HG02763 (cell line): ENCODE results near the gene OR10H4.
"Not testable (repeated sequence)": the region's sequence is repeated elsewhere in the genome, so short reads cannot be mapped to it uniquely, and the experiment has no call there.

ENCODE experiments used
- ATAC-seq: cut with Tn5 transposase; IDR thresholded peaks from one replicate; pipeline ENCODE4 v1.9.1; 2021; ENCODE audit warnings: mild to moderate bottlenecking, moderate library complexity; ENCODE audit not compliant: unreplicated experiment

The OR10H4 gene

DNA sequence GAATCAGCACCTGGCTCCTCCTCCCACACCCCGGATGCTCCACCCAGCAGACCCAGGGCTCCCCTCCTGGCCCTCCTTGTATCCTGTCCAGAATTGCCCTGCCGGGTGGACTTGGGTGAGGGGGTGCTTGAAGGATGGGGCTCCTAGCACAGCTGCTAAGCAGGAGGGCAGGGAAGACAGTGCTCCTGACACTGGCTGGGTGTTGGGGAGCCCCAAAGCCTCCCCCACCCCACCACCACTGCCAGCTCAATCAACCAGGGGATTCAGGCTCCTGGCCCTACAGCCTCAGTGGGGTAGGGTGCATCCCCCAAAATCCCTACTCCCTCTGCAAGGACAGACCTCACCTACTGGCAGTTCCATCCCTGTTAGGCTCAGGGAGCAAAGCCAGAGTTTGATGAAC, 11.9 kb upstream of the OR10H4 start:
- ATAC-seq, result no peak

DNA sequence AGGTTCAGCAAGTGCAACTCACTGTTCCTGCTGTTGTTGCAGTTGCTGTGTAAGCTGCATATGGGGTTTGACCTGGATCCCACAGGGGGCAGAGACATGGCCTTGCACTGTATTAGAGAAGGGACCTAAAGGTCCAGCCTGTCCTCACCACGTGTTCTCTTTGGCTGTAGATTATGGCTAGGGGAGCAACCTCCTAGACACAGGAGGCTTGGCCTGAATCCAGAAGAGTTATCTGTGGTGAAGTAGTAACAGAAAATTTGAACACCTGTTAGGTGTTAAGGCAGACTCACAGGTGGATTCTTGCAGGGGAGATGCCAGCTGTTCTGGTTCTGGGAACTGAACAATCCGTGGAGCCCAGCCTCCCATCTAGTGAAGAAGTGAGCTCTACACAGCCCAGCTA, 11.0 kb upstream of the OR10H4 start:
- no peak for ATAC-seq

DNA sequence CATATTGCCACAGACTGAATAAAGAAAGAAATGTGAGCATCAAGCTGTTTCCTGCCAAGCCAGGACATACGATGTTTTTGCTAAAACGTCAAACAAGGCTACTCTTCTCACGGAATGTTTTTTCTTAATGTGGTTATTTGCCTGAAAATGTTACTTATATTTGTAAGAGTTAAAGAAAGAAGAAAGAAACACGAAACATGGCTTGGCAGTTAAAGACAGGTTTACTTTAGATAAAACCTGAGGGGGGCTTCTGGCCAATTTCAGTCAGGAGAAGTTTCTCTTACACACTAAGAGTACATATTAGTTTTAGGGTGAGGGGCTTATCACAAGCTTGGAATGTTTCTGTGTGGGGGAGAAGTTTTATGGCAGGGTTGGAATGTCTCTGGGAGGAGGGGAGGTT, 4.4 kb upstream of the OR10H4 start:
- ATAC-seq, result no peak

DNA sequence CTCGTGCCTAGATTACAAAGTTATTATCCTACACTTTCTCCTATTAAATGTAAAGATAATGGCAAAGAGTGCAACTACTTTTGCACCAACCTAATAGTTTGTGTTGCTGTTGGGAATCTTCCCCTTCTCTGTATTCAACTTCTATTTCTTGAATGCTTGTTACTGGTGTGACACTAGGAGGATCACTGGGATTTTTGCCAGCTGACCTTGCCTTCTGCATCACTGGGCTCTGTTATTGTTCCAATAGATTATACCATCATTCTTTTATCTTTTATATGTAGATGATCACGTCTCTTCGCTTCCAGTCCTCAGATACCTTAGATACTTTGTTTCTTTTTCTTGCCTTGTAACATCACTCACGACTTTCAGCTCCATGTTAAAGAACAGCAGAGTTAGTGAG, 3.5 kb upstream of the OR10H4 start:
- no peak for ATAC-seq

DNA sequence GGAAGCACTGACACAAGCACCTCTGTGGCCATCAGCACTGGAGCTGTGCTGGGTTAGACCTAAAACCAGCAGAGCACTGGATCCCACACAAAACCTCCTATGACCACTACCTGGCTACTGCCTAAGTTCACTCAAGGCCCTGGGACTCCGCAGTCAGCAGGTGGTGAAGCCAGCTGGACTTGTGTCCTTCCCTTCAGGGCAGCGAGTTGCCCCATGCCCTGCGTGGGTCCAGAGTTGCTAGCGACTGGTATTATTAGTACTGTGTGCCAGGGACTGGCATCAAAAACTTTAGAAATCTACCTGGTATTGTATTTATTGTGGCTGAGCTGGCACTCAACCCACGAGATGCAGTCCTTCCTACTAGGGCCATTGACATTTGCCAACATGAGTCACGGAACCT, 6.0 kb downstream of the OR10H4 start:
- no peak for ATAC-seq

DNA sequence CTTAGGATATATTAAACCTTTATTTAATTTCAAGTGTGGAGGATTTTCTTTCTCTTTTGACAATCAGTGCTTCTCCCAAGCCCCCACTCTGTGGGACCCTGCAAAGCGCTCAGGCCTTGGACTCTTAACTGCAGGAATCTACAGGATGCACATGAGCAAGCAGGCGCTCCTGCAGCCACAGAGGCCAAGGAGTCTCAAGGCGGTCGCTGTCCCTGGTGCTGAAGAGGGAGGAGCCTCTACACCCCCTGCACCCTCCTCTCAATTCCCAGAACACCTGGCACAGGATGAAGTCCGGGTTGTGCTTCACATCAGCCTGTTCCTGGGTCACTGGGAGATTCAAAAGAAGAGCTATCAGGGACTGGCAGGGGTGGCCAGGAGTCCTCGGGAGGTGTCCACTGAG, 13.5 kb downstream of the OR10H4 start:
- ATAC-seq, result no peak

DNA sequence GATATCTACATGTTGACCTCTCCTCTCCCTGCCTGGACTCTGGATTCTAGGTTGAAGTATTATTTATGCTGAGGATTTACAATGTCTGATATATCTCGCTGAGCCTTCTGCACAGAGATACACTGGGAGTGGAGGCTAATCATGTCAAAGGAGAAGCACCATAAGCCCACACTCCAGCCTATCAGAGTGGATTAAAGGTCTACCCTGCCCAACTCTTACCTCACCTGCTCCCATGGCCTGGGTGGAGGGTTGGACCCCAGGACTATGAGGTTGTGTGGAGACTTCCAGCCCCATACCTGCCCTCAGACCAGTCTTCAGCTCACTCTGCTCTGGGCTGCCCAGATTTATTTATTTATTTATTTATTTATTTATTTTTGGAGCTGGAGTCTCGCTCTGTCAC, 15.4 kb downstream of the OR10H4 start:
- no peak for ATAC-seq

DNA sequence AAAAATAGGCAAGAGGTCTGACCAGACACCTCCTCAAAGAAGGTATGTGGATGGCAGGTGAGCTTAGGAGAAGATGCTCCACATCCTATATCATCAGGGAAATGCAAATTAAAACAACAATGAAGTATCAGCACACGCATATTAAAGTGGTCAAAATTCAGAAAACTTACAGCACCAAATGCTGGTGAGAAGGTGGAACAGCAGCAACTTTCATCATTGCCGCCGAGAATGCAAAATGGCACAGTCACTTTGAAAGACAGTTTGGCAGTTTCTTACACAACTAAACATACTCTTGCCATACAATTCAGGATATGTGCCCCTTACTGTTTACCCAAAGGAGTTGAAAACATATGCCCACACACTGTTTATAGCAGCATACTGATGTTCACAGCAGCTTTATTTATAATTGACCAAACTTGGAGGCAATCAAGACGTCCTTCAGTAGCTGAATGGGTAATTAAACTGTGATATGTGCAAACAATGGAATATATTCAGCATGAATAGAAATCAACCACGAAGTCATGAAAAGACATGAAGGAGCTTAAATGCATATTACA, 22.5 kb downstream of the OR10H4 start:
- ATAC-seq, result no peak

DNA sequence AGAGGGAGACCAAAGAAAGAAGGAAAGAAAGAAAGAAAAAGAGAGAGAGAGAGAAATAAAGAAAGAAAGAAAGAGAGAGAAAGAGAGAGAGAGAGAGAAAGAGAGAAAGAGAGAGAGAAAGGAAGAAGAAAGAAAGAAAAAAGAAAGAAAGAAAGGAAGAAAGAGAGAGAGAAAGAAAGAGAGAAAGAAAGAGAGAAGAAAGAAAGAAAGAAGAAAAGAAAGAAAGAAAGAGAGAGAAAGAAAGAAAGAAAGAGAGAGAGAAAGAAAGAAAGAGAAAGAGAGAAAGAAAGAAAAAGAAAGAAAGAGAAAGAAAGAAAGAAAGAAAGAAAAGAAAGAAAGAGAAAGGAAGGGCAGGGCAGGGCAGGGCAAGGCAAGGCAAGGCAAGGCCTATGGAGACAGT, 23.2 kb downstream of the OR10H4 start:
- ATAC-seq, result not testable (repeated sequence)

DNA sequence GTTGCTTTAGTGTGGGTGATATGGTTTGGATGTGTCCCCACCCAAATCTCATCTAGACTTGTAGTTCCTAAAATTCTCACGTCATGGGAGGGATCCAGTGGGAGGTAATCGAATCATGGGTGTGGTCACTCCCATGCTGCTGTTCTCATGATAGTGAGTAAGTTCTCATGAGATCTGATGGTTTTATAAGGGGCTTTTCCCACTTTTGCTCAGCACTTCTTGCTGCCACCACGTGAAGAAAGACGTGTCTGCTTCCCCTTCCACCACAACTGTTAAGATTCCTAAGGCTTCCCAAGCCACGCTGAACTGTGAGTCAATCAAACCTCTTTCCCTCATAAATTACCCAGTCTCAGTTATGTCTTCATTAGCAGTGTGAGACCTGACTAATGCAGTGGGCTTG, 26.0 kb downstream of the OR10H4 start:
- ATAC-seq, result no peak

DNA sequence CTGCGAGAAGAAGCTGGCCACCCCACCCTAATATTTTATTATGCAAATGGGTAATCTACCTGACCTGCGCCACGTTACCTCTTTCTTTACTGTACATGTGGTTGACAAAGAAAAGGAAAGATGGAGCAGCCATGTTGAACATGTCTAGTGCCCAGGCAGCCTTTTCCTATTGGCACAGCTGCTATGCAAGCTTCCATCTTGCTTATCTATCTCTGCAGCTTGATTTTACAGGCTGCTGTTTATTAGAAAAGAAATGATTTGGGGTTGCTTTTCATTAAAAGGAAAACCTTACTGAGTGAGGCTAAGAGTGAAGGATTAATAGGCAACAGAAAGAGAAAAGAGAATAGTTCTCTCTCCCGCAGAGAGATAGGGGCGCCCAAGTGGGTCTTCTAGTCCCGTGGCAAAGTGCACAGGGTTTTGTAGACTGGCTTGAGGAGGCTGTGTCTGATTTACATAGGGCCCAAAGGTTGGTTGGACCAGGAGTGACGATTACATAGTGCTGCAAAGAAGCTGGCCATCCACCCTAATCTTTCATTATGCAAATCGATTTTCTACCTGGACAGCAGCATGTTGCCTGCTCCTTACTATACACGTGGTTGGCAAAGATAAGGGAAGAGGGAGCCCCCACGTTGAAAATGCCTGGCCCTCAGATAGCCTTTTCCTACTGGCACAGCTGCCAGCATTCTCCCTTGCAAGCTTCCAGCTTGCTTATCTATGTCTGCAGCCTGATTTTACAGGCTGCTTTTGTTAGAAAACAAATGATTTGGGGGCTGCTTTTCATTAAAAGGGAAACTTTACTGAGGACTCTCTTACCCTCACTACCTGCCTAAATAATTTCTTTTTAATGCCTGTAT, 28.3 kb downstream of the OR10H4 start:
- ATAC-seq, result no peak

DNA sequence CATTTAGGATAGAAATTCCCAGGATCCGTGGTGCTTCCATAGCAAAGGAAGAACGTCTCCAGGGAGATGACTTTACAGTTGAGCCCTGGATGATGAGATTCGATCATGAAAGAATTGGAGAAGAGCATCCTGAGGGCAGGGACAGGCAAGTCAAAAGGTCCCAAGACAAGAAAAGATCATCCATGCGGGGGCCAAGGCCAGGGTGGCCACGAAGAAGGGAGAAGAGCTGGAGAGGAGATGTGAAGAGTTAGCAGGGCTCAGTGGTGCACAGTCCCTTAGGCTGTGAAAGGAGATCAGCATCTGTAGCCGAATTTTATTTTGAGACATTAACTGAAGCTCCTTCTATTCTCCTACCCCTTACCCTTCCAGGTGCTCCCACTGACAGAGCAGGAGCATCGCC, 28.9 kb downstream of the OR10H4 start:
- ATAC-seq, result no peak

DNA sequence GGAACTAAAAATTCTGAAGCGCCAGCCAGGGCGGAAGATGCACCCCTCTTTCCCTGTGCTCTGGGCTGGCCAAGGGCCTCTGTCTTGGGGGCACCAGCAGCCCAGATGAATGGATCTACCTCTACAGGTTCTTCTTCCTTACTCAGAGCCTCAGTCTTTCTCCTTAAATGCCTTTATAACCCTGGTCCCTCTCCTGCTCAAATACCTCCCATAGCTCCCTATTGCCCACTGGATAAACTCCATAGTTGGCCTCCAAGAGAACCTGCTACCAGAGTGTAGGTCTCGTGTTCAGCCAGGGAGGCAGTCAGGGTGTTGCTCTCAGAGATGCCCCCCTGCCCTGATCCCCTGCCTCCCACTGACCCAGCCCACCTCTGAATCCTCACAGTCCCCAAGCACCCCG, 30.5 kb downstream of the OR10H4 start:
- ATAC-seq, result no peak

DNA sequence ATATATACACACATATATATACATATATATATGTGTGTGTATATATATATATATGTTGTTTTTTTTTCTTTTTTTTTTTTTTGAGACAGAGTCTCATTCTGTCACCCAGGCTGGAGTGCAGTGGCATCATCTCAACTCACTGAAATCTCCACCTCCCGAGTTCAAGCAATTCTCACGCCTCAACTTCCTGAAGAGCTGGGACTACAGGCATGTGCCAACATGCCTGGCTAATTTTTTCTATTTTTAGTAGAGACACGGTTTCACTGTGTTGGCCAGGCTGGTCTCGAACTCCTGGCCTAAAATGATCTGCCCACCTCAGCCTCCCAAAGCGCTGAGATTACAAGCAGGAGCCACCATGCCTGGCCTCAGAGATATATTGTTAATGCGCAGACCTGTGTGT, 37.0 kb downstream of the OR10H4 start:
- ATAC-seq, result not testable (repeated sequence)

DNA sequence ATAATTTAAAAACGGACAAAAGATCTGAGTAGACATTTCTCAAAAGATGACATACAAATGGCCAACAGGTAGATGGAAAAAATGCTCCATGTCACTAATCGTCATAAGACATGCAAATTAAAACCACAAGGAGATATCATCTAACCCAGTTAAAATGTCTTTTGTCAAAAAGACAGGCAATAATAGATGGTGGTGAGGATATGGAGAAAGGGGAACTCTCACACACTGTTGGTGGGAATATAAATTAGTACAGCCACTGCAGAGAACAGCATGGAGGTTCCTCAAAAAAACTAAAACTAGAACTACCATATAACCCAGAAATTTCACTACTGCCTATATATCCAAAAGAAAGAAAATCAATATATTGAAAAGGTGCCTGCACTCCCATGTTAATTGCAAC, 37.9 kb downstream of the OR10H4 start:
- ATAC-seq, result no peak

DNA sequence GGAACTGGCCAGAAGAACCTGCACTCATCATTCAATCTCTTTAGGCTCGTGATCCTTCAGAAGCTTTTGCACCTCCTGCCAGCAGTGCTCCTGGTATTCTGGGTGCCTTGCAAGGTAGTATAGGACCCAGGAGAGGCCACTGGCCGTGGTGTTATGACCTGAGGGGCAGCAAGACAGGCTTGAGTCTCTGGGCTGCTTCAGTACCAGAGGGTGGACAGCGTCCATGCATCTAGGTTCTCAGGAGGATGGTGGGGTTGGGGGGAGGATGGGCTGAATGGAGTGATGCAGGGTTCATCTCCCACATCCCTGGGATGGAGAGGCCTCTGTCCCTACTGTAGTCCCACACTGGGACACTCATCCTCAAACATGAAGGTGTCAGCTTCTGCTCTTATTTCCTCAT, 41.1 kb downstream of the OR10H4 start:
- no peak for ATAC-seq

DNA sequence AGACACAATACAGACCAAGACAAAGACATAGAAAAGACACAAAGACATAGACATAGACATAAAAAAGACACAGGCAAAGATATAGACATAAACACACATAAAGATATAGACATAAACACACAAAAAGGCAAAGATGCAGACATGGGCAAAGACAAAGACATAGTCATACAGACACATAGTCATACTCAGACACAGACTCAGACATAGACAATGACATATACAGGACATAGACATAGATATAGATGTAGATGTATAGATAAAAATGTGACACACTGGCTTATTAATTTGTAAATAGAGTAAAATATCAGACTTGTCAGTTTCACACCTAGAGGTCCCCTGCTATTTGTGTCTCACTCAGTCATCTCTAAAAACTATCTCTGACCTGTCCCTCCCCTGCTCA, 42.8 kb downstream of the OR10H4 start:
- no peak for ATAC-seq

DNA sequence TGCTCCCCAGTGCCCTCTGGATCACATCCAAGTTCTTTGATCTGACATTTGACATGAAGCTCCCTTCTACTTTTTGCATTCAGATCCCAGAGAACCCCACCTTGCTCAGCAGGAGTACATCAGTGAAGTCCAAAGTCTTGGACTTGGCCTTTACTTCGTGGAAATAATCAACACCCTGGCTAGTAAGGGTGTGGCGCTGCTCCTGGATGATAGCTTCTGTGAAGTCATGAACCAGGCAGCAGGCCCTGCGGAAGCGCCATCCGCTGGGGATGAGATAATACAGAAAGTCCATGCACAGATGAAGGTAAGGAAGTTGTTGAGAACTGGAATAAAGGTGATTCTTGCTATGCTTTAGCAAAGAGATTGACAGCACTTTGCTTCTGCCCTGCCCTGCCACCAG, 43.2 kb downstream of the OR10H4 start:
- ATAC-seq, result no peak

DNA sequence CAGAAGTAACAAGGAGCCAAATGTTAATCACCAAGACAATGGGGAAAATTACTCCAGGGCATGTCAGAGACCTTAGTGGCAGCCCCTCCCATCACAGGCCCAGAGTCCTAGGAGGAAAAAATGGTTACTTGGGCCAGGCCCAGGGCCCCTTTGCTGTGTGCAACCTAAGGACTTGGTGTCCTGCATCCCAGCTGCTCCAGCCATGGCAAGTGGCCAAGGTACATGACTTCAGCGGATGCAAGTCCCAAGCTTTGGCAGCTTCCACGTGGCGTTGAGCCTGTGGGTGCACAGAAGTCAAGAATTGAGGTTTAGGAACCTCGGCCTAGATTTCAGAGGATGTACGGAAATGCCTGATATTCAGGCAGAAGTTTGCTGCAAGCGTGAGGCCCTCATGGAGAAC, 46.7 kb downstream of the OR10H4 start:
- ATAC-seq, result no peak

DNA sequence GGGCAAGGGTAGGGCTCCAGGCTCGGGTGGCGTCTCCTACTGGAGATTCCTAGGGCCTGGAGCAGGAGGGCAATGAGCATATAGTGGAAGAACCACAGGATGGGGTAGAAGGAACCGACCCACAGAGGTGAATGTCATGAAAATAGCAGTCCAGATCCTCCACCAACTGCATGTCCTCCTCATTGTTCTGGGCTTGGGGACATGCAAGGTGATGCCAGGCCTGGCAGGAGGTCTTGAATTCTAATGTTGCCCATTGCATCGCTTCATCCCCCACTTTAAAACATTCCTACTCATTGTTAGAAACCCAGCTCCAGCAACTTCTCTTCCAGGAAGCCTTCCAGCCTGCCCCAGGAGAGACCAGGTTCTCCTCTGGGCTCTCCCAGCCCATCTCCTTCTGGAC, 49.4 kb downstream of the OR10H4 start:
- ATAC-seq, result no peak
